ENCODE results near the gene ZNF263.

DNA sequence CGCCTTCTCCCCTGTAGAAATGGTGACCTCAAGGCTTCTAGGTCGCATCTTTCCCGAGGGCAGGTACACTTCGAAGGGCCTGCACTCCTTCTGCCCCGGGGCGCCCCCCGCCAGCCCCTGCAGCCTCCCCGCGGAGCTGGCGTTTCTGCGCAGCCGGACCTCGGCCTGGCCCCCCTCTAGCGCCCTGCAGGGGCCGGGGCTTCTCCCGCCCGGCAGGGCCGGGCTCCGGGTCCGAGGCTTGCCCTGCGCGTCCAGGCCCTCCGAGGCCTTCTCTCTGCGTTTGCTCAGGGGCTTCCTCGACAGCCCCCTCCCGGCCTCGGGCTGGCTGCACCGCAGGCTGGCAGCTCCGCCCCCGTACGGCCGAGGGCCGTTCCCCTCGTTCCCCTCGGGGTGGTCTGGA, 29.0 kb upstream of the ZNF263 start:
- TF ChIP-seq CTCF (optimal IDR thresholded peaks at IDR 0.05 in 1 of 3, IDR thresholded peaks at IDR 0.05 in 1 of 3, conservative IDR thresholded peaks at IDR 0.05 in 1 of 3; ENCODE audit: extremely low read depth in 1 of 3, insufficient read depth in 2 of 3, low read length in 3 of 3) (no peak), EZH2 (IDR thresholded peaks at IDR 0.05; ENCODE audit: low read length) (no peak)
